Stimulated activated CD8-positive, alpha-beta memory T cell treated with anti-CD3 and anti-CD28 coated beads, Interleukin-4, amount 100 ng/mL, for 4 hours (primary cell): ENCODE measurements around the gene CLIC5.

ENCODE experiments used
- DNase-seq, 2 donors: peaks; one replicate each; pipeline ENCODE4 v3.0.0-alpha.2; 2020; ENCODE audit warnings: low read depth in 2 of 2, low spot score in 1 of 2

CLIC5 gene

DNA sequence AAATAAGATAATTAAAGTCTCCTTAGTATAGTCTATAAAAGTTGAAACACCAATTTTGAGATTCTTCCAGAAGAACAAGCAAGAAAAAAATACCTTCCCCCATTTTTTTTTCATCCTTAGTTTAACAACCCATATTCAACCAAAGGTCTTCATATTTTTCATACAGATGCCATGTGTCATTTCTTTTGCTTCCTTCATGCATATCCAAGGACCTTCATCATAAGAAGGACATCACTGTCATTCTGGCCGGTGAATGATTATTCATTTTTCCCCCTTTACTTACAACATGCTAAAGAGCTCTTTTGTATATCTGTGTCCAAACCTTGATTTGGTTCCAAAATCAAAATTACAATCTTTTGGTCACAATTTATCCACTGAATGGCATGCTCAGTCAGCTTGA lies 21.3 kb upstream of the CLIC5 start:
- DNase-seq, result no peak

- no peak for DNase-seq
Observed at GRCh38 chr6:46035242-46035641, 19.6 kb upstream of the CLIC5 start.

DNA sequence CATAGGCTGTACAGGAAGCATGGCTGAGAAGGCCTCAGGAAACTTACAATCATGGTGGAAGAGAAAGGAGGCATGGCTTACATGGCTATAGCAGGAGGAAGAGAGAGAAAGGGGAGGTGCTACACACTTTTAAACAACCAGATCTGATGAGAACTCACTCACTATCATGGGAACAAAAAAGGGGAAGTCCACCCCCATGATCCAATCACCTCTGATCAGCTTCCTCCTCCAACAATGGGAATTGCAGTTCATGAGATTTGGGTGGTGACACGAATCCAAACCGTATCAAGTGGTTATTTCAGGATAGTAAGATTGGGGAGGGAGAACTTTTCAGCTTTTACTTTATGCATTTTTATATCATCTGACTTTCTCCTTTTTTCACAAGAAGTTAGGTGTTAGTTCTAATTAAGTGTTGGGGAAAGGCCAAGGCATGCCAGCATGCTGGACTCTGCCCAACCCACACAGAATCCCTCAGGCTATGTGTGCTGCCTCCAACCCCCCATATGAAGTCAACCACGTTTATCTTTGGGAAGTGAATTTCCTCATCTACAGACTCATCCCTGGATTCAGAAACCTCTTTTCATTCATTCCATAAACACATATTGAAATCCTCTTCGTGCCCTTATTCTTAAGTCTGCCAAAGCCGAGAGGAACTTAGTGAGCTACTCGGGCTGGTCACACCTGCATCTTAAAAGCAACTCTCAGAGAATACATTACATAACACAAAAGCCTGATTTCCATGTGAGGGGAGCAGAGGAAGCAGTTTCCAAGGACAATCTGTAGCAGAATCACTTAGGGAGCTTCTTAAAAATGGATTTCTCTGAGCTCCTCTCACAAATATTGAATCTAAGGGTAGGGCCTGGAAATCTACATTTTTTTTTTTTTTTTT lies 16.7 kb upstream of the CLIC5 start:
- no peak for DNase-seq

DNA sequence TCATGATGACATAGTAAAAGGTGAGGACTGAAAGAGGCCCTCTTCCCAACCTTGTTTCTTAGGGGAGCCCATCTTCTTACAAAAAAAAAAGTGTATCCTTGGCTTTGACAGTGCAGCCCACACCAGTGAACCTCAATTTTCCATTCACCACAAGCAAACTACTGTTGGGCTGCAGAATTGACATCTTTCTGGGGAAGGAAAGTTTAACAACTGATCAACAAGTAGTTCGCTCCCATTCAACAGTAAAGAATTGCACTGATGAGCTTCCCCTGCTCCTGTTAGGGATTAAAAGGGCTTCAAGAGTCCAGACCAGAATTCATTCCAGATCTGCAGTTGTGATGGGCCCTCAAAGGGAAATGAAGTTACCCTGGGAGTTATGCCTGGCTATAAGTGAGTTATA lies 13.9 kb upstream of the CLIC5 start:
- no peak for DNase-seq

DNA sequence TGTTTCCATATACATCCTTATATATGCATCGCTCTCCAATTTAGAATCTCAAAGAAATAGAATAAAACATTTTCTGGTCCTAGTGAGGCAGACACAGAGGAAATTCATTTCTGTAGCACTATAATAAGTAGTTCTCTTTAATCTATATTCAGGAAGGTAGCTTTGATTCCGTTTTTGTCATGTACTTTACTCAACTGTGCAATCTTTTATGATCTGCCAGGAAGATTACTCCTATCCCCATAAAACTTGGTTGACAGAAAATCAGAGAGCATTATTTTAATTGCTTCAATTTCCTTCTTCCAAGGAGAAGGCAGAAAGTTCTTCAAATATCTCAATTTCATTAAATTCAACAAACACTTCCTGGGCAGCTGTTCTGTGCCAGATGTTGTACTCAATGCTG lies 10.6 kb upstream of the CLIC5 start:
- no peak for DNase-seq

DNA sequence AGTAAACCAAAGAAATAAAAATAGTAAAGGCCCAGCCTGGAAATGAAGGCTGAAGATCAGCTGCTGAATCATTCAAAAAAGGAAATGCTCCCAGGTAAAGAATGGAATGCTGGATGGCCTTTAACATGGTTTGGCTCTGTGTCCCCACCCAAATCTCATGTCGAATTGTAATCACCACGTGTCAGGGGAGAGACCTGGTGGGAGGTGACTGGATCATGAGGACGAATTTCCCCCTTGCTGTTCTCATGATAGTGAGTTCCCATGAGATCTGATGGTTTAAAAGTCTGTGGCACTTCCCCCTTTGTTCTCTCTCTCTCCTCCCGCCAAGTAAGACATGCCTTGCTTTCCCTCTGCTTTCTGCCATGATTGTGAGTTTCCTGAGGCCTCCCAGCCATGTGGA lies 9.9 kb upstream of the CLIC5 start:
- no peak for DNase-seq

- DNase-seq, result no peak
Observed at GRCh38 chr6:46024124-46024769, 8.6 kb upstream of the CLIC5 start.

- no peak for DNase-seq
Observed at GRCh38 chr6:46023216-46023915, 7.7 kb upstream of the CLIC5 start.

DNA sequence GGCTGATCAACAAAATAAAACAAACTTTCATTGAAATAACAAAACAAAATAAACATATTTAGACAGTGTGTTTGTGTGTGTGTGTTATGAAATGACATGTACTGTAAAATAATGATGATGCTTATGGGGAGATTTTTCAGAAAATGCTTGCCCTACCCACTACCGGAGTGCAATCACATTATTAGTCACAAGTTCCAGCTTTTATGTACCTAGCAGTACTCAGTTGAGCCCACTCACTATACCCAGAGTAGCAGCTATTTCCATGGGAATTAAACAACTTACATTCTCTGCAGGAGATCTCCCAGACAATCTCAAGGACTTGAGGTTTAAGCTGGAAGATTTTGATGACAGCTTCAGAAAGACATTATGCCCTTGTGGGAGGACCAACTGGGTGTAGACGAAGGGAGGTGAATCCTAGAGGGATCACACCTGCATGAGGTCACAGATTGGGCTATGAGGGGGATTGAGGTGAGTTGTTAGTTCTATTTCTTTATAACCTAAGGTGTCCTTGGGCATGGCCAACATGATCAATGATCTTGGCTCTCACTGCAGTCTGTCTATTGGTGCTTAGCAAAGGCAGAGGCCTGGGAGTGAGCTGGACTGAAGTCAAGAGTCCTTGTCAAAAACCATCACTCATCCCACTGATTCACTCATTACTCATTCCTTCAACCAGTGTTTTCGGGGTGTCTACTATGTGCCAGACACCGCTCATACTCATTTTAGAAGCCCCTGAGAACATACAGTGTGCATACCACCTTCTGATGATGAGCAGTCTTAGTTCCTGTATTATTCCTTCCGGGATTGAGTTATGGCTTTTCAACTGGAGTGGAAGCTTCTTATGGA lies 6.7 kb upstream of the CLIC5 start:
- DNase-seq, result no peak

GRCh38 chr6:46017726-46018125 lies 2.1 kb upstream of the CLIC5 start:
- DNase-seq, result no peak

DNA sequence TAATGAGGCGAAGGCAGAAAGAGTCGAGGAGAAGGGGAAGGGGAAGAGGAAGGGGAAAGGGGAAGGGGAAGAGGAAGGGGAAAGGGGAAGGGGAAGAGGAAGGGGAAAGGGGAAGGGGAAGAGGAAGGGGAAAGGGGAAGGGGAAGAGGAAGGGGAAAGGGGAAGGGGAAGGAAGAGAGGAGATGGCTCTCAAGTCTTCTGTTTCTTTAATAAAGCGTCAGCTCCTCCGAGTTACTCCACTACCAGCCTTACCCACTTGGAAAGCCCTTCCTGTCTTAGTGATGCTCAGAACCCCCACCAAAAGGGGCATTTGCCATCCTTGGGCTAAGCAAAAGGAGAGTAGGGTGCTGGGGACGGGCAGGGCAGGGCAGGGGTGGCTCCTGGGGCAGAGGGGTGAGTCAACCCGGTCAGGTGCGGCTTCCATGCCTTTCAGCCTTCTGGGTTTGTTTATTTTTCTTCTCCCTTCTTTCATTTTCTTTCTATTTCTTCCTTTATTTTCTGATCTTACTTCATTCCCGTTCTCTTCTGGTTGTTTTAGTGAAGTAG lies 476 bp upstream of the CLIC5 start:
- DNase-seq, result no peak

- no peak for DNase-seq
Observed at GRCh38 chr6:46014511-46015118, 1.0 kb downstream of the CLIC5 start.

- DNase-seq, result no peak
Observed at GRCh38 chr6:46014046-46014445, 1.6 kb downstream of the CLIC5 start.

- DNase-seq, result no peak
Observed at GRCh38 chr6:46013639-46014038, 2.0 kb downstream of the CLIC5 start.

- no peak for DNase-seq
Observed at GRCh38 chr6:46012834-46013233, 2.8 kb downstream of the CLIC5 start.

DNA sequence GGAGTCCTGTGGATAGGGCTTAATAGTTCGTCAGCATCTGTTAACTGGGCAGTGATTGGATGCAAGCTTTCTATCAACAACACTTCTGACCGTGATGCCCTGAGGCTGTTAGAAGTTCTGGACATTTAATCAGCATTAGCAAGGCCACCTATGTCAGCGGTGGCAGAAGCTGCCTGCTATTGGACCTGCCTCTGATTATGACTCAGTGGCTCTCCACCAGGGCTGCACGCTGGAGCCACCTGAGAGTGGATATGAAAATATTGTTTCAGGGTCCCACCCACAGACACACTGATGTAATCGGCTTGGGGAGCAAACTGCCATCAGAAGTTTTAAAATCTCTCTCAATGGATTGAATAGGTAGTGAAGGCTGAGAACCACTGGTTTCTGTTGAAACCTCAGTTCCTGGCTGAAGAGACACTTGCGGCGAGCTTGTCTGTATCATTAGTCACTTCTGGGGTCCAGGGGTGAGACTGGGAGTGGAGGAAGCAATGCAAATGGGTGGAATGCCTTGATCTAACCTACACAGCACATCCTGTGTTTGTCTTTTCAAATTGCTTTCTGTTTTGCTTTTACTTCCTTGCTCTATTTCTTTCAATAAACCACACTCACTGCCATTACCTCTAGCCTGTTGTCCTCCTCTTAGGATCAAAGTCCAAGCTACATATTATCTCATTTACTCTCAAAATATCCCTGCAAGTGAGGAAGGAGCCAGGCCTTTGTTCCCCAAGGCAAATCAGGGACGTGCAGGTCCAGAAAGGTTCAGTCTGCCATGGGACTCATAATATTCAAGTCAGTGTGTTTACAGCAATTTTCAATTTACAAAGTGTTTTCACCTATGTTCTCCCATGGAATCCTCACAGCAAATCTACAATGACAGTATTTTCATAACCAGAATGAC lies 4.2 kb downstream of the CLIC5 start:
- peak; percentile 24 to 42 for DNase-seq

- DNase-seq, result no peak
Observed at GRCh38 chr6:46010771-46011170, 4.9 kb downstream of the CLIC5 start.

DNA sequence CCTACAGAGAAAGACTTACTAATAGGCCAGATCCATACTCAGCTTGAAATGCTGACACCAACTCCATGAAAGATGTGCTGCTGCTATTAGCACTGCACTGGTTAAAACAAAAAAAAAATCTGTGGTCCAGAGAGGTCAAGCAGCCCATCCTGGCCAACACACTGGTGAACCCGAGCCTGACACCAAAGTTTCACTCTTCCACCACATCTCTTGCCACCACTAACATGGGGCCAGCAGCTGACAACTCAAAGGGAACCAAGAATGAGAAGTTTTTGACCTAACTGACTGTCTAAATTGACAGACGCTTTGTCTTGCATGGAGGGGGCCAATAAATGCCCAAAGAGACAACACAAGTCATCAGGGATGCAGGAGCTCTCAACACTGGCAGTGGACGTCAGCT lies 5.4 kb downstream of the CLIC5 start:
- DNase-seq, result no peak

DNA sequence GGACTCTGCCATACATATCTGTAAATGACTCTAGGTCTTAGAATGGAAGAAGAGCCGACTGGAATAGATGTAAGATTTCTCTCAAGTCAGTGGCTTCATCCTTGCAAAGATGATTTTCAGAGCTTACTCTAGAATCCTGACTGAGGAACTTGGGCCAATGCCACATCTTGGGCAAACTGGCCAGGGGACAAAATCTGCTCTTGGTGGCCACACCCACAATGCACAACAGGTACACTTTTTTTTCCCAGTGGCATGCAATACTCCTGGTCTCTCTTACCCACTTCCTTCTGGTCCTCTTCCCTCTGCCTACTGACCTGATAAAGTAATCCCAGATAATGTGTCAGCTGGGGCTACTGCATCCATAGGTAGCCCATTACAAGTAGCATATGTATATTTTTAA lies 13.4 kb downstream of the CLIC5 start:
- DNase-seq, result no peak
